HepG2 (cell line): Measurements from ENCODE around the gene UCK2. TPM values are rescaled to one million over a fixed set of nuclear protein-coding genes. Genes with fewer than 3 reads are reported as not detected.

Experiments
- FOXK1 ChIP-seq: sonication (generic); formaldehyde crosslinking; IDR thresholded peaks from 2 replicates; pipeline ENCODE4 v1.4.0; 2020; ENCODE audit warnings: low read depth, missing genetic modification reagents, borderline replicate concordance
- HNF4G ChIP-seq, 2 experiments: sonication (generic) in 1 of 2; formaldehyde crosslinking in 1 of 2; IDR thresholded peaks; 2 replicates each; pipeline versions ENCODE4 v1.4.0 to v1.6.1; 2011 to 2020; ENCODE audit warnings: borderline replicate concordance in 2 of 2, low read depth in 2 of 2, mild to moderate bottlenecking in 2 of 2, low read length in 1 of 2, missing genetic modification reagents in 1 of 2, moderate library complexity in 1 of 2
- NR2F1 ChIP-seq, 2 experiments: fragments of 450-650 bp in 1 of 2; formaldehyde crosslinking in 1 of 2; IDR thresholded peaks; 2 replicates each; pipeline versions ENCODE4 v1.5.0 to v1.6.1; 2016 to 2020; ENCODE audit warnings: mild to moderate bottlenecking in 1 of 2, missing compliant biosample characterization in 1 of 2, missing genetic modification reagents in 1 of 2, moderate library complexity in 1 of 2
- NR2F6 ChIP-seq, 2 experiments: IDR thresholded peaks; 2 replicates each; pipeline ENCODE4 v1.6.1; 2016; ENCODE audit warnings: antibody characterized with exemption in 1 of 2, mild to moderate bottlenecking in 1 of 2
- PAXIP1 ChIP-seq: sonication (generic); formaldehyde crosslinking; conservative IDR thresholded peaks from 2 replicates; pipeline ENCODE4 v1.4.0; 2020; ENCODE audit warnings: mild to moderate bottlenecking, missing genetic modification reagents, moderate library complexity
- RXRB ChIP-seq: IDR thresholded peaks from 2 replicates; pipeline ENCODE4 v1.6.1; 2016; ENCODE audit warnings: borderline replicate concordance, missing genetic modification reagents, missing compliant biosample characterization
- TAF15 ChIP-seq: fragments of 200-400 bp; formaldehyde crosslinking; IDR thresholded peaks from one replicate; pipeline ENCODE4 v1.6.1; 2018; ENCODE audit warnings: mild to moderate bottlenecking, low read depth, low read length; ENCODE audit not compliant: poor library complexity, severe bottlenecking
- ZNF546 ChIP-seq: sonication (generic); formaldehyde crosslinking; conservative IDR thresholded peaks from 2 replicates; pipeline ENCODE4 v1.8.1; 2023; ENCODE audit warnings: mild to moderate bottlenecking, missing genetic modification reagents
- ZNF891 ChIP-seq: sonication (generic); formaldehyde crosslinking; IDR thresholded peaks from 2 replicates; pipeline ENCODE4 v1.5.0; 2020; ENCODE audit warnings: mild to moderate bottlenecking, missing genetic modification reagents
- polyA plus RNA-seq, 8 experiments: library from polyadenylated mRNA; depleted of rRNA in 3 of 8; stranded (reverse) in 7 of 8; unstranded in 1 of 8; fragments of >200 nt; fragmentation: Illumina TruSeq in 4 of 8; extraction: Trizol in 4 of 8; gene quantifications; 2 replicates each; pipeline versions ENCODE4 v1.2.1 to v1.2.3, GENCODE V29; 2011 to 2016; ENCODE audit warnings: low read depth in 4 of 8, missing spikeins in 1 of 8, mixed read lengths in 1 of 8; ENCODE audit not compliant: insufficient read depth in 1 of 8
- total RNA-seq, 5 experiments: library from RNA; depleted of rRNA; stranded (reverse); fragments of >200 nt; fragmentation: Illumina TruSeq; extraction: Trizol; gene quantifications; 2 replicates each; pipeline ENCODE4 v1.2.3, GENCODE V29; 2016; ENCODE audit warnings: low read depth in 1 of 5
- TF ChIP-seq, protein P1 (sequence below): sonication (generic); formaldehyde crosslinking; IDR thresholded peaks from 2 replicates; pipeline ENCODE4 v1.8.0; 2022; ENCODE audit warnings: mild to moderate bottlenecking, missing genetic modification reagents
- TF ChIP-seq, protein P2 (sequence below): sonication (generic); formaldehyde crosslinking; IDR thresholded peaks from 2 replicates; pipeline ENCODE4 v1.4.0; 2020; ENCODE audit warnings: missing genetic modification reagents
- TF ChIP-seq, protein P3 (sequence below): IDR thresholded peaks from 2 replicates; pipeline ENCODE4 v1.6.1; 2018; ENCODE audit warnings: missing genetic modification reagents, mild to moderate bottlenecking, missing compliant biosample characterization

Gene UCK2
- total and polyA plus RNA-seq, 2 of the 13 experiments (the other 11 are each of a cell fraction or from before 2014, with no cell fraction given) = 64.3 to 78.0 TPM

DNA sequence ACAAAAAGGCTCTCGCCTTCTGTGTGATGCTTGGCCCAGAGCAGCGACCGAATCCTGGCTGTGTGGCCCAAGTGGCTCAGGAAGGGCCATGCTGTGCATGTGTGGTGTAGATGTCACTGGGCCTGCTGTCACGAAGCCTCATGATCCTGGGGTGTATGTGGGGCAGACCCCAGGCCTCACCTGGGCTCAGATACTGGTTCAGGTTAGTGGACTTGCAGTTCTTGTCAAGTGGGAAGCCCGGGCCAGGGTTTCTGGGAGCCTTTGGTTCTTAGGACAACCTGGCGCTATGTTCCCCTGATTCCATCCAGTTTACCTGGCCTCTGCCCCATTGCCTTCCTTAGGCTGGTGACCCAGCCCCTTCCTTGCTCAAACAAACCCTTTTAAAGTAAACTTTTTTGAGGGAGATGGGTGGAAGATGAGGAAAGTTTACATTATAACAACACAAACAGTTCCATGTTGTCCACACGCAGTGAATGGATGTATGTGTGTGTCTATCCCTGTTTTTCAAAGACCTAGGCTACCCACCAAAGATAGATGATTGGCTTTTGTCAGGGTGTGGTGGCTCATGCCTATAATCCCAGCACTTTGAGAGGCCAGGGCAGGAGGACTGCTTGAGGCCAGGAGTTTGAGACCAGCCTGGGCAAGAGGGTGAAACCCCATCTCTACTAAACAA lies 84.3 kb downstream of the UCK2 start (continued):
- TF ChIP-seq, protein P1, sequence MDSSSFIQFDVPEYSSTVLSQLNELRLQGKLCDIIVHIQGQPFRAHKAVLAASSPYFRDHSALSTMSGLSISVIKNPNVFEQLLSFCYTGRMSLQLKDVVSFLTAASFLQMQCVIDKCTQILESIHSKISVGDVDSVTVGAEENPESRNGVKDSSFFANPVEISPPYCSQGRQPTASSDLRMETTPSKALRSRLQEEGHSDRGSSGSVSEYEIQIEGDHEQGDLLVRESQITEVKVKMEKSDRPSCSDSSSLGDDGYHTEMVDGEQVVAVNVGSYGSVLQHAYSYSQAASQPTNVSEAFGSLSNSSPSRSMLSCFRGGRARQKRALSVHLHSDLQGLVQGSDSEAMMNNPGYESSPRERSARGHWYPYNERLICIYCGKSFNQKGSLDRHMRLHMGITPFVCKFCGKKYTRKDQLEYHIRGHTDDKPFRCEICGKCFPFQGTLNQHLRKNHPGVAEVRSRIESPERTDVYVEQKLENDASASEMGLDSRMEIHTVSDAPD (CRISPR knock-in tag) = no peak
- peak; percentile 46; the same call in 1 of the 2 replicates for TF ChIP-seq RXRB (CRISPR knock-in tag)
- peak; percentile 48; the same call in 1 of the 2 replicates for TF ChIP-seq PAXIP1 (CRISPR knock-in tag)
- 0 out of 2 replicates have a peak, but pooled peaks have one; percentile 40 for TF ChIP-seq FOXK1
- TF ChIP-seq NR2F1 (CRISPR knock-in tag; IDR thresholded peaks at IDR 0.05) = no peak
- TF ChIP-seq, protein P2, sequence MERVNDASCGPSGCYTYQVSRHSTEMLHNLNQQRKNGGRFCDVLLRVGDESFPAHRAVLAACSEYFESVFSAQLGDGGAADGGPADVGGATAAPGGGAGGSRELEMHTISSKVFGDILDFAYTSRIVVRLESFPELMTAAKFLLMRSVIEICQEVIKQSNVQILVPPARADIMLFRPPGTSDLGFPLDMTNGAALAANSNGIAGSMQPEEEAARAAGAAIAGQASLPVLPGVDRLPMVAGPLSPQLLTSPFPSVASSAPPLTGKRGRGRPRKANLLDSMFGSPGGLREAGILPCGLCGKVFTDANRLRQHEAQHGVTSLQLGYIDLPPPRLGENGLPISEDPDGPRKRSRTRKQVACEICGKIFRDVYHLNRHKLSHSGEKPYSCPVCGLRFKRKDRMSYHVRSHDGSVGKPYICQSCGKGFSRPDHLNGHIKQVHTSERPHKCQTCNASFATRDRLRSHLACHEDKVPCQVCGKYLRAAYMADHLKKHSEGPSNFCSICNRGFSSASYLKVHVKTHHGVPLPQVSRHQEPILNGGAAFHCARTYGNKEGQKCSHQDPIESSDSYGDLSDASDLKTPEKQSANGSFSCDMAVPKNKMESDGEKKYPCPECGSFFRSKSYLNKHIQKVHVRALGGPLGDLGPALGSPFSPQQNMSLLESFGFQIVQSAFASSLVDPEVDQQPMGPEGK (CRISPR knock-in tag) = peak; percentile 52; the same call in 1 of the 2 replicates
- TF ChIP-seq, protein P3, sequence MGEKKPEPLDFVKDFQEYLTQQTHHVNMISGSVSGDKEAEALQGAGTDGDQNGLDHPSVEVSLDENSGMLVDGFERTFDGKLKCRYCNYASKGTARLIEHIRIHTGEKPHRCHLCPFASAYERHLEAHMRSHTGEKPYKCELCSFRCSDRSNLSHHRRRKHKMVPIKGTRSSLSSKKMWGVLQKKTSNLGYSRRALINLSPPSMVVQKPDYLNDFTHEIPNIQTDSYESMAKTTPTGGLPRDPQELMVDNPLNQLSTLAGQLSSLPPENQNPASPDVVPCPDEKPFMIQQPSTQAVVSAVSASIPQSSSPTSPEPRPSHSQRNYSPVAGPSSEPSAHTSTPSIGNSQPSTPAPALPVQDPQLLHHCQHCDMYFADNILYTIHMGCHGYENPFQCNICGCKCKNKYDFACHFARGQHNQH = 0 out of 2 replicates have a peak, but pooled peaks have one; percentile 26
- no peak for TF ChIP-seq NR2F6 (IDR thresholded peaks at IDR 0.05)
- TF ChIP-seq NR2F6 (CRISPR knock-in tag; IDR thresholded peaks at IDR 0.05) = peak; percentile 40; the same call in 1 of the 2 replicates
- TF ChIP-seq ZNF891 (CRISPR knock-in tag) = no peak
- TF ChIP-seq HNF4G (IDR thresholded peaks at IDR 0.05; ENCODE audit: borderline replicate concordance, low read depth, low read length) = no peak
- no peak for TF ChIP-seq HNF4G (CRISPR knock-in tag; IDR thresholded peaks at IDR 0.05; ENCODE audit: borderline replicate concordance, low read depth)
- TF ChIP-seq TAF15 = no peak
- TF ChIP-seq ZNF546 (CRISPR knock-in tag) = 0 out of 2 replicates have a peak, but pooled peaks have one; percentile 25
